HG02623 (cell line): ENCODE measurements around the gene DUSP19.

Experiments
- ATAC-seq: cut with Tn5 transposase; IDR thresholded peaks from one replicate; pipeline ENCODE4 v1.9.1; 2021; ENCODE audit warnings: moderate library complexity; ENCODE audit not compliant: unreplicated experiment

Gene DUSP19

GRCh38 chr2:183063083-183063482, 15.5 kb upstream of the DUSP19 start:
- ATAC-seq: peak; percentile 69

- no peak for ATAC-seq
Observed at GRCh38 chr2:183068561-183068960, 10.0 kb upstream of the DUSP19 start.

GRCh38 chr2:183069174-183069573, 9.4 kb upstream of the DUSP19 start:
- no peak for ATAC-seq

- ATAC-seq: no peak
Observed at GRCh38 chr2:183070942-183071844, 7.4 kb upstream of the DUSP19 start.

GRCh38 chr2:183072177-183072576, 6.4 kb upstream of the DUSP19 start:
- no peak for ATAC-seq

GRCh38 chr2:183078163-183078463, 434 bp upstream of the DUSP19 start:
- no peak for ATAC-seq

GRCh38 chr2:183079139-183079775, 710 bp downstream of the DUSP19 start:
- peak; percentile 11 for ATAC-seq

GRCh38 chr2:183081911-183082310, 3.4 kb downstream of the DUSP19 start:
- ATAC-seq: no peak

GRCh38 chr2:183088061-183088460, 9.5 kb downstream of the DUSP19 start:
- no peak for ATAC-seq

- ATAC-seq: peak; percentile 45
Observed at GRCh38 chr2:183089192-183089851, 10.8 kb downstream of the DUSP19 start.

- ATAC-seq: no peak
Observed at GRCh38 chr2:183091318-183091953, 12.9 kb downstream of the DUSP19 start.

GRCh38 chr2:183091954-183092345, 13.4 kb downstream of the DUSP19 start:
- ATAC-seq: no peak

- ATAC-seq: peak; percentile 68
Observed at GRCh38 chr2:183093857-183094657, 15.5 kb downstream of the DUSP19 start.

GRCh38 chr2:183105402-183106134, 27.0 kb downstream of the DUSP19 start:
- no peak for ATAC-seq

- no peak for ATAC-seq
Observed at GRCh38 chr2:183112577-183112976, 34.0 kb downstream of the DUSP19 start.

- ATAC-seq: no peak
Observed at GRCh38 chr2:183113630-183114029, 35.1 kb downstream of the DUSP19 start.

GRCh38 chr2:183117226-183117625, 38.7 kb downstream of the DUSP19 start:
- no peak for ATAC-seq

- no peak for ATAC-seq
Observed at GRCh38 chr2:183123117-183123958, 44.8 kb downstream of the DUSP19 start.

- ATAC-seq: peak; percentile 33
Observed at GRCh38 chr2:183123959-183124221, 45.3 kb downstream of the DUSP19 start.
